ENCODE results near the gene ZNF385B. TPM values are rescaled to one million over a fixed set of nuclear protein-coding genes. Genes with fewer than 3 reads are reported as not detected.

Gene ZNF385B
- polyA plus RNA-seq, 1 donor from 2014 or later: not detected

- Mint-ChIP-seq H3K36me3 (no peaks in the 10 kb centered on the region), H3K9me3 (no peaks in the 10 kb centered on the region), H3K27ac (no peak overlapping the region), H3K4me1 (peaks cover 0 to 3% (median 0%) of the 10 kb centered on the region in 3 donors), H3K27me3 (peaks cover 1% of the 10 kb centered on the region), H3K4me3 (no peak overlapping the region)
Measured at GRCh38 chr2:179837408-179837807, 24.0 kb downstream of the ZNF385B start.

- Mint-ChIP-seq H3K4me1 (no peaks in the 10 kb centered on the region), H3K36me3 (peaks cover 2% of the 10 kb centered on the region), H3K4me3 (no peak overlapping the region), H3K27me3 (peaks cover 3% of the 10 kb centered on the region), H3K27ac (no peak overlapping the region), H3K9me3 (peaks cover 0 to 3% (median 0%) of the 10 kb centered on the region in 3 donors)
Measured at GRCh38 chr2:179830043-179830787, 31.2 kb downstream of the ZNF385B start.

GRCh38 chr2:179826297-179826696 lies 35.1 kb downstream of the ZNF385B start:
- H3K4me1 Mint-ChIP-seq: no peaks in the 10 kb centered on the region
- peaks cover 3% of the 10 kb centered on the region for H3K27me3 Mint-ChIP-seq
- H3K36me3 Mint-ChIP-seq: peaks cover 2% of the 10 kb centered on the region
- H3K4me3 Mint-ChIP-seq: no peak overlapping the region
- H3K27ac Mint-ChIP-seq: no peak overlapping the region
- peaks cover 0 to 3% (median 0%) of the 10 kb centered on the region in 3 donors for H3K9me3 Mint-ChIP-seq

- peaks cover 2% of the 10 kb centered on the region for H3K36me3 Mint-ChIP-seq
Measured at GRCh38 chr2:179825494-179825893, 35.9 kb downstream of the ZNF385B start.

GRCh38 chr2:179824961-179825360 lies 36.5 kb downstream of the ZNF385B start:
- H3K27ac Mint-ChIP-seq: no peak overlapping the region
- H3K9me3 Mint-ChIP-seq: peaks cover 0 to 3% (median 0%) of the 10 kb centered on the region in 3 donors
- H3K4me1 Mint-ChIP-seq: no peaks in the 10 kb centered on the region
- no peak overlapping the region for H3K4me3 Mint-ChIP-seq
- peaks cover 1% of the 10 kb centered on the region for H3K27me3 Mint-ChIP-seq
- H3K36me3 Mint-ChIP-seq: peaks cover 2% of the 10 kb centered on the region

More at GRCh38 chr2:179825494-179825893, 35.9 kb downstream of the ZNF385B start:
- H3K27me3 Mint-ChIP-seq: peaks cover 3% of the 10 kb centered on the region
- H3K9me3 Mint-ChIP-seq: peaks cover 0 to 3% (median 0%) of the 10 kb centered on the region in 3 donors
- no peak overlapping the region for H3K27ac Mint-ChIP-seq
- no peak overlapping the region for H3K4me3 Mint-ChIP-seq
- H3K4me1 Mint-ChIP-seq: no peaks in the 10 kb centered on the region

GRCh38 chr2:179822540-179822939 lies 38.9 kb downstream of the ZNF385B start:
- Mint-ChIP-seq H3K36me3 (peaks cover 2% of the 10 kb centered on the region), H3K4me3 (no peak overlapping the region), H3K27ac (no peak overlapping the region), H3K27me3 (peaks cover 1% of the 10 kb centered on the region), H3K9me3 (no peaks in the 10 kb centered on the region), H3K4me1 (no peaks in the 10 kb centered on the region)

GRCh38 chr2:179818546-179818945 lies 42.9 kb downstream of the ZNF385B start:
- H3K4me3 Mint-ChIP-seq: no peak overlapping the region
- no peaks in the 10 kb centered on the region for H3K36me3 Mint-ChIP-seq
- peaks cover 1% of the 10 kb centered on the region for H3K27me3 Mint-ChIP-seq
- H3K9me3 Mint-ChIP-seq: no peaks in the 10 kb centered on the region
- H3K4me1 Mint-ChIP-seq: no peaks in the 10 kb centered on the region
- H3K27ac Mint-ChIP-seq: no peak overlapping the region

GRCh38 chr2:179817181-179817841 lies 44.1 kb downstream of the ZNF385B start:
- no peak overlapping the region for H3K27ac Mint-ChIP-seq
- peaks cover 1% of the 10 kb centered on the region for H3K27me3 Mint-ChIP-seq
- H3K4me3 Mint-ChIP-seq: no peak overlapping the region
- H3K4me1 Mint-ChIP-seq: no peaks in the 10 kb centered on the region
- H3K36me3 Mint-ChIP-seq: no peaks in the 10 kb centered on the region
- H3K9me3 Mint-ChIP-seq: peaks cover 0 to 1% (median 0%) of the 10 kb centered on the region in 3 donors

- Mint-ChIP-seq H3K4me1 (no peaks in the 10 kb centered on the region), H3K4me3 (no peak overlapping the region), H3K27ac (no peak overlapping the region), H3K27me3 (no peaks in the 10 kb centered on the region), H3K9me3 (peaks cover 0 to 7% (median 0%) of the 10 kb centered on the region in 3 donors), H3K36me3 (no peaks in the 10 kb centered on the region)
Measured at GRCh38 chr2:179814050-179814449, 47.4 kb downstream of the ZNF385B start.

GRCh38 chr2:179812501-179812900 lies 48.9 kb downstream of the ZNF385B start:
- no peak overlapping the region for H3K4me3 Mint-ChIP-seq
- H3K27me3 Mint-ChIP-seq: no peaks in the 10 kb centered on the region
- H3K27ac Mint-ChIP-seq: no peak overlapping the region
- peaks cover 0 to 7% (median 0%) of the 10 kb centered on the region in 3 donors for H3K9me3 Mint-ChIP-seq
- H3K4me1 Mint-ChIP-seq: no peaks in the 10 kb centered on the region
- no peaks in the 10 kb centered on the region for H3K36me3 Mint-ChIP-seq

GRCh38 chr2:179811042-179811441 lies 50.4 kb downstream of the ZNF385B start:
- no peak overlapping the region for H3K4me3 Mint-ChIP-seq
- H3K27ac Mint-ChIP-seq: no peak overlapping the region
- H3K4me1 Mint-ChIP-seq: no peaks in the 10 kb centered on the region
- H3K36me3 Mint-ChIP-seq: no peaks in the 10 kb centered on the region
- peaks cover 2% of the 10 kb centered on the region for H3K27me3 Mint-ChIP-seq
- H3K9me3 Mint-ChIP-seq: peaks cover 0 to 7% (median 0%) of the 10 kb centered on the region in 3 donors

- Mint-ChIP-seq H3K4me3 (no peak overlapping the region), H3K9me3 (peaks cover 0 to 7% (median 0%) of the 10 kb centered on the region in 3 donors), H3K27me3 (peaks cover 2% of the 10 kb centered on the region), H3K27ac (no peak overlapping the region), H3K4me1 (no peaks in the 10 kb centered on the region), H3K36me3 (no peaks in the 10 kb centered on the region)
Measured at GRCh38 chr2:179809606-179810005, 51.8 kb downstream of the ZNF385B start.

- Mint-ChIP-seq H3K4me3 (no peak overlapping the region), H3K27me3 (peaks cover 3% of the 10 kb centered on the region), H3K36me3 (no peaks in the 10 kb centered on the region), H3K9me3 (no peaks in the 10 kb centered on the region), H3K27ac (no peak overlapping the region), H3K4me1 (no peaks in the 10 kb centered on the region)
Measured at GRCh38 chr2:179805001-179805400, 56.4 kb downstream of the ZNF385B start.

GRCh38 chr2:179804206-179804605 lies 57.2 kb downstream of the ZNF385B start:
- Mint-ChIP-seq H3K9me3 (no peaks in the 10 kb centered on the region), H3K4me1 (no peaks in the 10 kb centered on the region), H3K27ac (no peak overlapping the region), H3K27me3 (peaks cover 3% of the 10 kb centered on the region), H3K36me3 (no peaks in the 10 kb centered on the region), H3K4me3 (no peak overlapping the region)

- Mint-ChIP-seq H3K27ac (no peak overlapping the region), H3K4me3 (no peak overlapping the region), H3K27me3 (peaks cover 5% of the 10 kb centered on the region), H3K9me3 (peaks cover 0 to 2% (median 0%) of the 10 kb centered on the region in 3 donors), H3K4me1 (no peaks in the 10 kb centered on the region), H3K36me3 (no peaks in the 10 kb centered on the region)
Measured at GRCh38 chr2:179802051-179802882, 59.1 kb downstream of the ZNF385B start.
